Testis (tissue), 3 donors: ENCODE measurements around the gene FAU. TPM values are rescaled to one million over a fixed set of nuclear protein-coding genes. Genes with fewer than 3 reads are reported as not detected.
"Not testable (repeated sequence)": the region's sequence is repeated elsewhere in the genome, so short reads cannot be mapped to it uniquely, and the experiment has no call there.

Source experiments
- DNase-seq: peaks from one replicate; pipeline ENCODE4 v3.0.0-alpha.2; 2019
- H3K27ac ChIP-seq, 2 donors: fragments of 200-600 bp; sonication (generic); one replicate each; pipeline ENCODE4 v1.5.1; 2019
- H3K27me3 ChIP-seq: fragments of 200-600 bp; sonication (generic); one replicate; pipeline ENCODE4 v1.5.1; 2019
- H3K36me3 ChIP-seq: fragments of 200-600 bp; sonication (generic); one replicate; pipeline ENCODE4 v1.5.1; 2017; ENCODE audit warnings: low read depth; ENCODE audit errors: missing control alignments
- H3K4me1 ChIP-seq: fragments of 200-600 bp; sonication (generic); one replicate; pipeline ENCODE4 v1.5.1; 2019
- H3K4me3 ChIP-seq, 2 donors: fragments of 200-600 bp; sonication (generic); one replicate each; pipeline ENCODE4 v1.5.1; 2017 to 2019
- H3K9me3 ChIP-seq: fragments of 200-600 bp; sonication (generic); one replicate; pipeline ENCODE4 v1.5.1; 2017
- CTCF ChIP-seq, 3 experiments: fragments of 450-650 bp in 2 of 3; fragments of 200-600 bp in 1 of 3; sonication (generic) in 1 of 3; IDR thresholded peaks; one replicate each; pipeline ENCODE4 v1.5.1; 2016 to 2019; ENCODE audit warnings: antibody characterized with exemption in 3 of 3, mild to moderate bottlenecking in 2 of 3, moderate library complexity in 1 of 3
- POLR2A ChIP-seq: fragments of 450-650 bp; IDR thresholded peaks from one replicate; pipeline ENCODE4 v1.6.1; 2017; ENCODE audit warnings: antibody characterized with exemption, mild to moderate bottlenecking, moderate library complexity
- WGBS, 2 donors: methylation state at CpG; one replicate each; pipeline ENCODE4 v1.1.5; 2018; 5-methylcytosine and 5-hydroxymethylcytosine counted together
- intact Hi-C: fragments of 100-400 bp; cut with DNase I; formaldehyde crosslinking; loops from one replicate; pipeline ENCODE4 v1.15.1; 2023; ENCODE audit warnings: low total_unique reads
- polyA plus RNA-seq: library from polyadenylated mRNA; stranded (reverse); fragments of 350-450 nt; fragmentation: Illumina TruSeq; extraction: RNeasy Lipid Tissue Mini Kit (QIAGEN cat#74804); gene quantifications from one replicate; pipeline ENCODE4 v1.2.3, GENCODE V29; 2014; ENCODE audit warnings: low read depth, low replicate concordance; ENCODE audit not compliant: insufficient read depth
- total RNA-seq, 2 donors: library from RNA; depleted of rRNA; stranded (reverse); fragments of >200 nt; gene quantifications; one replicate each; pipeline ENCODE4 v1.2.3, GENCODE V29; 2016

The FAU gene
- total and polyA plus RNA-seq, 3 donors from 2014 or later = 441 to 761 (median 583) TPM

GRCh38 chr11:65120831-65121230 is 1.1 kb downstream of the FAU start:
- H3K36me3 ChIP-seq = no peaks in the 10 kb centered on the region
- TF ChIP-seq POLR2A (no peak), CTCF (IDR thresholded peaks at IDR 0.05) (no peak)
- no peak for DNase-seq

GRCh38 chr11:65119670-65119995 is 2.3 kb downstream of the FAU start:
- intact Hi-C loops = loop anchor here (10.0 kb wide), 1 partner anchor 105 kb away; the partner anchor contains the start of gene ARL2
- DNase-seq = no peak
- H3K36me3 ChIP-seq = no peaks in the 10 kb centered on the region
- no peak overlapping the region for H3K4me3 ChIP-seq
- H3K4me1 ChIP-seq = peaks cover 20% of the 10 kb centered on the region
- TF ChIP-seq CTCF (IDR thresholded peaks at IDR 0.05) (no peak), POLR2A (no peak)
- no peak overlapping the region for H3K27ac ChIP-seq
- H3K9me3 ChIP-seq = no peaks in the 10 kb centered on the region
- no peaks in the 10 kb centered on the region for H3K27me3 ChIP-seq

More at GRCh38 chr11:65120831-65121230, 1.1 kb downstream of the FAU start:
- Histone ChIP-seq H3K4me3 (no peak overlapping the region), H3K9me3 (no peaks in the 10 kb centered on the region), H3K27me3 (no peaks in the 10 kb centered on the region), H3K4me1 (peaks cover 20% of the 10 kb centered on the region), H3K27ac (peak overlapping the region in 1 of 2 donors; percentile 88)
- intact Hi-C loops = no loop called here
- WGBS, 2 donors = 67 to 70% methylated on average over 3 of the region's 3 CpGs

GRCh38 chr11:65118891-65119669 is 2.9 kb downstream of the FAU start:
- H3K36me3 ChIP-seq, DNase-seq: not testable (repeated sequence)
- intact Hi-C loops = loop anchor here (10.0 kb wide), 1 partner anchor 104 kb away; the partner anchor contains the start of gene ARL2

GRCh38 chr11:65118097-65118837 is 3.7 kb downstream of the FAU start:
- TF ChIP-seq POLR2A = no peak
- peak in 1 of 3 experiments; percentile 47 for TF ChIP-seq CTCF (IDR thresholded peaks at IDR 0.05)
- no peak for DNase-seq
- intact Hi-C loops = loop anchor here (10.0 kb wide), 1 partner anchor 103 kb away; the partner anchor contains the start of gene ARL2
- peaks cover 20% of the 10 kb centered on the region for H3K4me1 ChIP-seq
- WGBS, 2 donors = 56 to 59% methylated on average over 18 of the region's 18 CpGs
- no peaks in the 10 kb centered on the region for H3K27me3 ChIP-seq
- peak overlapping the region; percentile 2 to 50 for H3K27ac ChIP-seq
- no peaks in the 10 kb centered on the region for H3K9me3 ChIP-seq
- peak overlapping the region in 1 of 2 donors; percentile 84 for H3K4me3 ChIP-seq
- H3K36me3 ChIP-seq = no peaks in the 10 kb centered on the region

More at GRCh38 chr11:65118891-65119669, 2.9 kb downstream of the FAU start:
- not testable (repeated sequence) for H3K9me3 ChIP-seq, H3K27me3 ChIP-seq, H3K27ac ChIP-seq, H3K4me3 ChIP-seq
- H3K4me1 ChIP-seq = peaks cover 20% of the 10 kb centered on the region
- WGBS, 2 donors = 88 to 90% methylated on average over 18 of the region's 18 CpGs
